Measurements from ENCODE around the gene F2R. TPM values are rescaled to one million over a fixed set of nuclear protein-coding genes. Genes with fewer than 3 reads are reported as not detected.
"Not testable (repeated sequence)": the region's sequence is repeated elsewhere in the genome, so short reads cannot be mapped to it uniquely, and the experiment has no call there.

Gene F2R
- total and polyA plus RNA-seq, 10 donors, result 4.7 to 128 (median 70.8) TPM

DNA sequence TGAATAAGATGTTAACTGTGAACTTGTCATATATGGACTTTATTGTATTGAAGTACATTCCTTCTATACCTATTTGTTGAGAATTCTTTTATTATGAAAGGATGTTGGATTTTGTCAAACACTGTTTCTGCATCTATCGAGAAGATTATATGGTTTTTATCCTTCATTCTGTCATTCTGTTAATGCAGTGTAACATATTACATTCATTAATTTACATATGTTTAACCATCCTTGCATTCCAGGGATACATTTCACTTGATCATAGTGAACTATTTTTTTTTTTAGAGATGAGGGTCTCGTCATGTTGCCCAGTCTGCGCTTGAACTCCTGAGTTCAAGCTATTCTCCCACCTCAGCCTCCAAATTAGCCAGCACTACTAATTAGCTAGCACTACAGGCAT is 48.4 kb downstream of the F2R start:
- intact Hi-C loops (cut with DNase I; ENCODE audit: low total_unique reads), result no loop called here
- WGBS, 5 donors, result 54 to 75% (median 68%) methylated on average over 3 of the region's 3 CpGs
- no peak for DNase-seq
- TF ChIP-seq, protein P1, sequence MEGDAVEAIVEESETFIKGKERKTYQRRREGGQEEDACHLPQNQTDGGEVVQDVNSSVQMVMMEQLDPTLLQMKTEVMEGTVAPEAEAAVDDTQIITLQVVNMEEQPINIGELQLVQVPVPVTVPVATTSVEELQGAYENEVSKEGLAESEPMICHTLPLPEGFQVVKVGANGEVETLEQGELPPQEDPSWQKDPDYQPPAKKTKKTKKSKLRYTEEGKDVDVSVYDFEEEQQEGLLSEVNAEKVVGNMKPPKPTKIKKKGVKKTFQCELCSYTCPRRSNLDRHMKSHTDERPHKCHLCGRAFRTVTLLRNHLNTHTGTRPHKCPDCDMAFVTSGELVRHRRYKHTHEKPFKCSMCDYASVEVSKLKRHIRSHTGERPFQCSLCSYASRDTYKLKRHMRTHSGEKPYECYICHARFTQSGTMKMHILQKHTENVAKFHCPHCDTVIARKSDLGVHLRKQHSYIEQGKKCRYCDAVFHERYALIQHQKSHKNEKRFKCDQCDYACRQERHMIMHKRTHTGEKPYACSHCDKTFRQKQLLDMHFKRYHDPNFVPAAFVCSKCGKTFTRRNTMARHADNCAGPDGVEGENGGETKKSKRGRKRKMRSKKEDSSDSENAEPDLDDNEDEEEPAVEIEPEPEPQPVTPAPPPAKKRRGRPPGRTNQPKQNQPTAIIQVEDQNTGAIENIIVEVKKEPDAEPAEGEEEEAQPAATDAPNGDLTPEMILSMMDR (IDR thresholded peaks at IDR 0.05 in 8 of 11, conservative IDR thresholded peaks at IDR 0.05 in 3 of 11), result no peak
- no peak for TF ChIP-seq POLR2AphosphoS5 (IDR thresholded peaks at IDR 0.05)
- TF ChIP-seq POLR2A (IDR thresholded peaks at IDR 0.05), result no peak
- no peak overlapping the region for H3K4me3 ChIP-seq
- no peak overlapping the region for H3K27ac ChIP-seq
- H3K9me3 ChIP-seq, result peaks cover 3 to 13% (median 9%) of the 10 kb centered on the region in 8 donors
- no peaks in the 10 kb centered on the region for H3K36me3 ChIP-seq
- H3K27me3 ChIP-seq (replicated peaks in 1 of 7), result no peaks in the 10 kb centered on the region
- H3K4me1 ChIP-seq, result no peaks in the 10 kb centered on the region

DNA sequence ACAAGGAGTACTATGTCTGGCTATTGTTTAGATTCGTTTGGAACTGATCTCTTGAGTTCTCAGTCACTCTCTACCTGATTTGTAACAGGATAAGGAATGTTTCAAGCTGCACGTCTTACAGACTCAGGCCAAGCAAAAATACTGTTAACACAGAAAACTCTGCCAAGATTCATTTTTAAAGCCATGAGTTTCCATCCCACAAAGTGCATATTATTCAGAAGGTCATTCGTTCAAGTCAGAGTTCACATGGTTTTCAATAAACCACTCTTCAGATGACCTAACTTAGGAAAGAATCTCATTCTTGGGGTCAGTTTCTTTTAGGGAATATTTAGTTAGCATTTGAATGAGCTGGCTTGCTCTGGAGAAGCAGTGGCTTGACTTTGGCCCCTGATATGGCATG is 49.3 kb downstream of the F2R start:
- H3K27me3 ChIP-seq (replicated peaks in 1 of 7), result no peaks in the 10 kb centered on the region

DNA sequence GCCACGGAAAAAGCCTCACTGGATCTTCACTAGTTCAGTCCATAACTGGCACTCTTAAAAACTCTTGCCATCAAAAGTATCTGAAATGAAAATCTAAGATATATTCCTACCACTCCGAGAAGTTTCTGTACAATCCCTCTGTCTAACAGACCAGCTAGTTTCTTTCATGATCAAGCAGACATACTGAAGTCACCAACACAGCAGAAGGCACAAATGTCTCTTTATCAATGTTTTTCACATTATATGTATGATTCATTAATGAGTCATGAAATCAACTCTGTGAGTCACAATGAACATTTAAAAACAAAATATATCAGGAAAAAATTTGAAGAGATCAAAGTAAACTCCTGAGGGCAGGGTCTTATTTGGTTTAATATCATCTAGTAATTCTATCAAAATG is 50.8 kb downstream of the F2R start:
- H3K27me3 ChIP-seq (replicated peaks in 1 of 7), result no peaks in the 10 kb centered on the region
- TF ChIP-seq, protein P1 (IDR thresholded peaks at IDR 0.05 in 8 of 11, conservative IDR thresholded peaks at IDR 0.05 in 3 of 11), result no peak
- no peak for TF ChIP-seq POLR2A (IDR thresholded peaks at IDR 0.05)
- no peak for TF ChIP-seq POLR2AphosphoS5 (IDR thresholded peaks at IDR 0.05)
- H3K4me3 ChIP-seq, result no peak overlapping the region
- H3K36me3 ChIP-seq, result no peaks in the 10 kb centered on the region
- no peaks in the 10 kb centered on the region for H3K4me1 ChIP-seq
- intact Hi-C loops (cut with DNase I; ENCODE audit: low total_unique reads), result no loop called here
- H3K9me3 ChIP-seq, result peaks cover 3 to 13% (median 9%) of the 10 kb centered on the region in 8 donors
- H3K27ac ChIP-seq, result no peak overlapping the region
- DNase-seq, result no peak
- 92 to 98% (median 95%) methylated on average over 2 of the region's 2 CpGs for WGBS, 5 donors

More for the DNA sequence above, 49.3 kb downstream of the F2R start:
- WGBS, 5 donors, result 65 to 79% (median 77%) methylated on average over 3 of the region's 3 CpGs
- intact Hi-C loops (cut with DNase I; ENCODE audit: low total_unique reads), result no loop called here
- no peaks in the 10 kb centered on the region for H3K4me1 ChIP-seq
- no peak for DNase-seq
- H3K27ac ChIP-seq, result peak overlapping the region in 1 of 8 donors; percentile 32
- H3K36me3 ChIP-seq, result no peaks in the 10 kb centered on the region
- H3K9me3 ChIP-seq, result peaks cover 3 to 13% (median 9%) of the 10 kb centered on the region in 8 donors
- H3K4me3 ChIP-seq, result no peak overlapping the region
- TF ChIP-seq, protein P1 (IDR thresholded peaks at IDR 0.05 in 8 of 11, conservative IDR thresholded peaks at IDR 0.05 in 3 of 11), result no peak
- no peak for TF ChIP-seq POLR2A (IDR thresholded peaks at IDR 0.05)

DNA sequence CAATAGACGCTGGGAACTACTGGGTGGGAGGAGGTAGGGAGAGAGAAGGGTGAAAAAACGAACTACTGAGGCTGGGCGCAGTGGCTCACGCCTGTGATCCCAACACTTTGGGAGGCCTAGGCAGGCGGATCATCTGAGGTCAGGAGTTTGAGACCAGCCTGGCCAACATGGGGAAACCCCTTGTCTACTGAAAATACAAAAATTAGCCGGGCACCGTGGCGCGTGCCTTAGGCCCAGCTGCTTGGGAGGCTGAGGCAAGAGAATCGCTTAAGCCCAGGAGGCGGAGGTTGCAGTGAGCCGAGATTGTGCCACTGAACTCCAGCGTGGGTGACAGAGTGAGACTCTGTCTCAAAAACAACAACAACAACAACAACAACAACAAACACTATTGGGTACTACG is 55.1 kb downstream of the F2R start:
- intact Hi-C loops (cut with DNase I; ENCODE audit: low total_unique reads), result loop anchor here (5.0 kb wide), 2 partner anchors 54 to 169 kb away; partner anchors contain the start of gene F2R
- H3K4me1 ChIP-seq; H3K4me3 ChIP-seq; H3K9me3 ChIP-seq; DNase-seq; H3K27me3 ChIP-seq (replicated peaks in 1 of 7); H3K36me3 ChIP-seq; H3K27ac ChIP-seq: not testable (repeated sequence)
- 84 to 96% (median 94%) methylated on average over 14 of the region's 14 CpGs for WGBS, 5 donors
